NCI-H146 treated with DMSO at 0.1 percent for 48 hours (cell line): ENCODE results near the gene GNAQ.
"Not testable (repeated sequence)": the region's sequence is repeated elsewhere in the genome, so short reads cannot be mapped to it uniquely, and the experiment has no call there.

Experiments
- DNase-seq: peaks from one replicate; lab custom pipeline; 2025; ENCODE audit not compliant: unreplicated experiment; lab: John Stamatoyannopoulos, UW

GNAQ gene

GRCh38 chr9:77881111-77881510 lies 150.5 kb downstream of the GNAQ start:
- DNase-seq = no peak

GRCh38 chr9:77879437-77879943 lies 152.1 kb downstream of the GNAQ start:
- DNase-seq = no peak

DNA sequence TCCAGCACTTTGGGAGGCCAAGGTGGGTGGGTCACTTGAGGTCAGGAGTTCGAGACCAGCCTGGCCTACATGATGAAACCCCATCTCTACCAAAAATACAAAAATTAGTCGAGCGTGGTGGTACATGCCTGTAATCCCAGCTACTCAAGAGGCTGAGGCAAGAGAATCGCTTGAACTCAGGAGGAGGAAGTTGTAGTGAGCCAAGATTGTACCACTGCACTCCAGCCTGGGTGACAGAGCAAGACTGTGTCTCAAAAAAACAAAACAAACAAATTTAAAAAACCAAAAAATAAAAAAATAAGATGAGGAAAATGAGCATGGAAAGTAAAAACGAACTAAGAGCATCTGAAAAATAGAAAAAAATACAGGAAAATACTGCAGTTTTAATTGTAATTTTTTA lies 152.8 kb downstream of the GNAQ start:
- DNase-seq = not testable (repeated sequence)

GRCh38 chr9:77877976-77878375 lies 153.6 kb downstream of the GNAQ start:
- DNase-seq = no peak

DNA sequence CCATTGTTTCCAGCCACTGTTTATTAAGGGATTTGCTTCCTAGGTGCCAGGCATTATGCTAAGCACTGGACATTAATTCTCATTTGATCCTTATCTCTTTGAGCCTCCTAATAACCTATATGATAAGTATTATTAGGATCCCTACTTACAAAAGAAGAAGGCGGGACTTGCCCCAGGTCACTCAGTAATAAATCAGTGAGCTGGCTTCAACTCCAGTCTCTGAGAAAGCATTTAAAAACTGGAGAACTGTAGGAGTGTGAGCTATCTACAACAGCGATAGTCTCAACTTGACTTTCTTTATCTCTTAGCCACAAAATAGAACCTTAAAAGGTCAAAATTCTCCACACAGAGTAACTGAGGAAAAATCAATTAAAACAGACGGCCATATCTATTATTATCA lies 155.0 kb downstream of the GNAQ start:
- peak; percentile 53 for DNase-seq

DNA sequence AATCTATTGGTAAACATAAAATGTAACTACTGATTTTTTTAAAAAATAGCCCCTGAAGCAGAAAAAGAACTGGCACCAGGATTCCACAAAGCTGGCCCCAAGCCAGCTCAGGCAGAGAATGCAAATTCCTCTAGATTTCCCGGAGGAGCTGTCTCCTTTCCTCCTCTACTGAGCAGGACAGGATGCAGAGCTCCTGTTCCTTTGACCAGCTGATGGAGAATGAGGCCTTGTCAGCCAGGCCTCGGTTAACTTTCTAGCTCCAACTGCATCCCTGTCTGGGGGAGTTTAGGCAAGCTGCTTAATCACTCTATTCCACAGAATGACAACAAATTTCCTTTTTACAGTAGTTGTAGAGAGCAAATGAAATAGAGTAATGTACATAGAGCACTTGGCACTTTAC lies 155.5 kb downstream of the GNAQ start:
- no peak for DNase-seq

GRCh38 chr9:77872863-77873262 lies 158.7 kb downstream of the GNAQ start:
- DNase-seq = no peak

GRCh38 chr9:77872177-77872576 lies 159.4 kb downstream of the GNAQ start:
- DNase-seq = no peak

DNA sequence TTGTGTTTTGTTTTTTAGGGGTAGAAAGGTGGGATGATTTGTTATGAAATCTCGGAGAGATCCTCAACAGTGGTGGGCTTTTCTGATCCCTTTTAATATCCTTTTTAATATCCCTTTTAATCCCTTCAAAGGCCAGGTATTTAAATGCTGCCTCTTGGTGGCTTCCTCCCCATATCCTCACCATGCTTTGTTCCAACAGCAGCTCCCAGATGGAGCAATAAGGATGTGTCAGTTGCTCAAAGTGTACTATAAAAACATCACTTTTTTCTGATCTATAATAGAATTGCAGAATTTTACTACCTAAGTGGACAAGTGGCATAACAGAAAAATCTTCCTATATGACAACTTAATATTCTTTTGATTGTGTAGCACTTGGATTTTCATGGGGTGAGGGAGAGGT lies 160.1 kb downstream of the GNAQ start:
- no peak for DNase-seq

DNA sequence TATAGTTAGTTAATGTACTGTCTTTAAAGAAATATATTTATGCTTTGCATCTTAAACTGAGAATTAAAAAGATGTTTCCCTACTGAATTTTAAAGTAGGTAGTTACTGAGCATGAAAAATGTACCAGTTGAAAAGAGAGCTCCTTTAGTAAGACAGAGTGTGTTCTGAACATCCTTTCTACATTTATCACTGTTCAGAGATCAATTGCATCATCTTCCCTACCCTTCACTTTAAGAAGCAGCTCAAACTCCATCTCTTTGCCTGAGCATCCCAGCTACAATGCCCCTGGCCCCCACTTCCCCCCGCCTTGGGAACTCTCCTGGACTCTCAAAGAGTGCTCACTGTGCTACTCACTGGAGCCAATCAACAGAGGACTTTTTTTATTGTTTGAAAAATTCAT lies 164.7 kb downstream of the GNAQ start:
- no peak for DNase-seq

DNA sequence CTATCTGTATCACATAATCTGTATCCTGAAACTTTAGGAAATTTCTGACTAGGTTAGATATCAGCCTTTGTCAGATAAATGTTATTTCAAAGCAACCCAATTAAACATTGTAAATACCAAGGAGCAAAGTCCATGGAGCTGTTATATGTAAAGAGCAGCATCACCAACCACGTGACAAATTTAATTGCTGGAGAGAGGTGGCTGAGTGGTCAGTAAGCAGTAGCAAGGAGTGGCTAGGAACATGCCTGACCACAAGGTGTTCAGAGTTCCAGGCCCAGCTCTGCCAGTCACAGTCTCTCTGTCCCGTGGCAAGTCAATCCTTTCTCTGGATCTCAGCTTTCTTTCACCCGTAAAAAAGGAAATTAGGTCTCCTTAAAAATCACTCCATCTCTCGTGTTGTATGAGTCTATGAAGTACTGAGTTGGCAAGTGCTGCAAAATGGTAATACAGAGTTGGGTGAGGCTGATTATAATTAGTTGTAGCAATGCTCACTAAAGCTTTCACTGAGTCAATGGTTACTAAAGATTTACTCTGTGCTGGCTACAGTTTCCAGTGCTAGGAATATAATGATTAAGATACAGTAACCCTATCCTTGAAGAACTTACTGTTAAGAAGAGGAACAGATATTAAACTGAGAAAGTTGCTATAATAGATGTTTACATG lies 166.1 kb downstream of the GNAQ start:
- DNase-seq = no peak

- no peak for DNase-seq
These were observed 167.3 kb downstream of the GNAQ start for GRCh38 chr9:77864211-77864889.

DNA sequence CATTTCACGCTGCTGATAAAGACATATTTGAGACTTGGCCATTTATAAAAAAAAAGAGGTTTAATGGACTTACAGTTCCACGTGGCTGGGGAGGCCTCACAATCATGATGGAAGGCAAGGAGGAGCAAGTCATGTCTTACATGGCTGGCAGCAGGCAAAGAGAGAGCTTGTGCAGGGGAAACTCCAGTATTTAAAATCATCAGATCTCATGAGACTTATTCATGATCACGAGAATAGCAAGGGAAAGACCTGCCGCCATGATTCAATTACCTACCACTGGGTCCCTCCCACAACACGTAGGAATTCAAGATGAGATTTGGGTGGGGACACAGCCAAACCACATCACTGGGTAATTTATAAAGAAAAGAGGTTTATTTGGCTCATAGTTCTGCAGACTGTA lies 168.0 kb downstream of the GNAQ start:
- not testable (repeated sequence) for DNase-seq

DNA sequence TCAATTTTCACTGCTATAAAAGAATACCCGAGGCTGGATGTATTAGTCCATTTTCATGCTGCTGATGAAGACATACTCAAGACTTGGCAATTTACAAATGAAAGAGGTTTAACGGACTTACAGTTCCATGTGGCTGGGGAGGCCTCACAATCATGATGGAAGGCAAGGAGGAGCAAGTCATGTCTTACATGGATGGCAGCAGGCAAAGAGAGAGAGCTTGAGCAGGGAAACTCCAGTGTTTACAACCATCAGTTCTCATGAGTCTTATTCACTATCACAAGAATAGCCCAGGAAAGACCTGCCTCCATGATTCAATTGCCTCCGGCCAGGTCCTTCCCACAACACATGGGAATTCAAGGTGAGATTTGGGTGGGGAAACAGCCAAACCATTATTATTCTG lies 170.7 kb downstream of the GNAQ start:
- not testable (repeated sequence) for DNase-seq

DNA sequence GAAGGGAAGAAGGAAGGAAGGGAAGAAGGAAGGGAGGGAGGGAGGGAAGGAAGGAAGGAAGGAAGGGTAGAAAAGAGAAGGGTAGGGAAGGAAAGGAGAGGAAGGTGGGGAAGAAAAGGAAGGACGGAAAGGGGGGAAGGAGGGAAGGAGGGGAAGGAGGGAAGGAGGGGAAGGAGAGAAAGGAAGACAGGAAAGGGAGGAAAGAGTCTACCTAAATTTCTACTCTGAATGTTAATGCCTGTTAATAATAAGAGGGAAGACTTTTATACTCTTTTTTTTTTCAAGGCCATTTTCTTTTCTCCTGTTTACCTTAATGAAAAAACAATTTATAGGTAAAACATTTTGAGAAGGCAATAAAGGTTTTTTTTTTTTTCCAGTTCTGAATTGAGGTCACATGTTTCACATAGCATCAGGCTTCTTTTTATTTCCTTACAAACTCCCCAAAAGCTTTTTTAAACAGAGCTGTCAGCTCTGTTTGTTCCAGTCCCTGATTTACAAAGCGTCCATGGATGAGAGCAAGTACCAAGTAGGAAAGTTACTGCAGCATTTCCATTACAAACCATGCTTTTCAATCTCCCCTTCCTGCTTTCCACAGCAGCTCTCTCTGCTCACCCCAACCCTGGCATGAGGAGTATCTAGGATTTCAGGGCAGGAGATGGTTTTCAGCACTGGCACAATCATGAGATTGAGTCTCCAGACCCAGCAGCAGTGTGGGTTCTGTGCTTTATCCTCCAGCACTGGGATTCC lies 173.9 kb downstream of the GNAQ start:
- DNase-seq = no peak

GRCh38 chr9:77856615-77857014 lies 175.0 kb downstream of the GNAQ start:
- DNase-seq = no peak

- no peak for DNase-seq
These were observed 176.7 kb downstream of the GNAQ start for GRCh38 chr9:77854916-77855311.

DNA sequence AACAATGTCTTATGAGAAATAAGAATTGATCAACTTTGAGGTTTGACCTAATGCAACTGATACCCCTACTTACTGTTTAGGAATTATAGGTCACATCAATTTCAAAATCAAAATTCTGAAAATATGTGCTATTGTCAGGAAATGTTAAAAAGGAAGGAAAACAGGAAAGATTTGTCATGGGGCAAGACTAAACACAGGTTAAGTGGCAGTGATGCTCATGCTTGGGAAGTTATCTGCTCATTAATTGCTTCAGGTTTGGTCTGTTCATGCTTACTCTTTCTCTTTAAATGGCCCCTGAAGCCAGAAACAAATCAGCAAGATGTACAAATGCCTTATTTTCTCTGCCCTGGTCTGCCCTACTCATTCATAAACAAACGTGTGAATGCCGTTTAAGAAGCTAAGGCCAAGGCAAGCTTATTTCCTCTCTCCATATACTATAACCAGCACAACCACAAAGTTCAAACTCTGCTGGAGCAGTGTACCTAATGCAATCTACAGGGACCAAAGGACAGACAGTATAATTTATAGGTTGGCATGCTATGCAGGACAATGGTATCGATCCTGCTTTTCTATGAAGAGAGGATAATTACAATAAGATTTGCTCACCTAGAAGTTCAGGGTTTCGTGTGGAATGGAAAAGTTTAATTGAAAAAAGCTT lies 177.2 kb downstream of the GNAQ start:
- no peak for DNase-seq

DNA sequence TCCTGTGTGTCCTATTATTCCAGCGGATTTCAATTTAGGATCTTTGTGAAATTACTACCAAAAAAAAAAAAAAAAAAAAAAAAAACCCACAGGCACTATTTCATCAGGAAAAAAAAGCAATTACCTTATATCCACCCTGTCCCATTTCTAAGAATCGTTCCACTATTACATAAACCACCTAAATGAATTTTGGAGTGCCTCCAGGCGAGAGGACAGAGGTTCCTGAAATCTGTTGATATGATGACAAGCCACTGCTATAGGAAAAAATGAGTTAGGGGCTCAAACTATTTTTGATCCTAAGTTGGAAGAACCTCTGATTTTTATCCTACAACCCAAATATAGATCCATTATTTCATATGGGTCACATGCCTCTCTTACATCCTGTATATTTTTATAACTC lies 177.9 kb downstream of the GNAQ start:
- no peak for DNase-seq

DNA sequence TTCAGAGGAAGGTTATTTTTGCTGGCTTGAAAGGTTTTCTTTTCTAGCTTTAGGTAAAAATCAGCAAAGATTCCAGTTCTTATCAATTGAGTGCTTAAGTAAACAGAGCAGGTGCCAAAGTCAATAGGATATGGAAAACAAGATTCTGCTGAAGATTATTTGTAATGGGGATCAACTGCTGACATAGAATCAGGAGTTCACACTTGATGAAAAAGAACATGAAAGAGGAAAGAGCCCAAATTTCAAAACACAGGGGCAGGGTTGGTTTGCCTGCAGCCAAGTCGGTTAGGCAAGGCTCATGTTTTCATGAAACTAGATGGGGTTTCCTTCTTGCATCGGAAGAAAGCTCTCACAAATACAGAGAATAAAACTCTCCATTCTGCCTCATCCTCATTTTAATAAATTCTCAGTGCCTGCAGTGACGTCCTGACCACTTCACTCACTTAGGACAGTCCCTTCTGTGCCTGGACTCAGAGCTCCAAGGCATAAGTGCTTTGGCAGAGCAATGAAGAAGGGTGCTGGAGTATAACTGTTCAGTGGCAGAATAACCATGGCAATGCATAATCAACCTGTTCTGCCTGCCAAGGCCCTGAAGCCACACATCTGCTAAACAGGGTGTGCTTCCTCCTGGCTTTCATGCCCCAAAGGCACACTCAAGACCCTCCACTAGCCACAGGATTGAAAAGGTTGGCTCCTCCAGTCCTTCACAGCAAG lies 179.6 kb downstream of the GNAQ start:
- DNase-seq = no peak

GRCh38 chr9:77848897-77849296 lies 182.7 kb downstream of the GNAQ start:
- no peak for DNase-seq
